ENCODE measurements around the gene TRPM3. TPM values are rescaled to one million over a fixed set of nuclear protein-coding genes. Genes with fewer than 3 reads are reported as not detected.

Gene TRPM3
- total RNA-seq, 1 donor from 2014 or later = 0.35 TPM

DNA sequence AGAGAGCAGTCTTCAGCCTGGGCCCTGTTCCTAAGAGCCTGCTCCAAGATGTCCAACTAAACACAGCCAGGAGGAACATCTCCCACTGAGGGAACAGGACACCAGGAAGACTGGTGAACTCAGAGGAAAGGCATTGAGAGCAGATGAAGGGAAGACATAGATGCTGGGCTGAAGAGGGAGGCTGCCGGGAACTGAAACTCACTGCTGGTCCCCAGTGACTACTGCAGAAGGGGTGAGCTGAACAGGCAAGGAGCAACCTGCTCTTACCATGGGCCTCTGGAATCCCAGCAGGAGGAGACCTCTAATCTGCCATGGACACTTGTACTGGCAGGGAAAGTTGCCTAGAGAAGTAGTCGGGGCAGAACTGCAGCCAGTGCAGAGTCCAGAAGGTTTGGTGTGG lies 95.7 kb downstream of the TRPM3 start:
- TF ChIP-seq, protein P1, sequence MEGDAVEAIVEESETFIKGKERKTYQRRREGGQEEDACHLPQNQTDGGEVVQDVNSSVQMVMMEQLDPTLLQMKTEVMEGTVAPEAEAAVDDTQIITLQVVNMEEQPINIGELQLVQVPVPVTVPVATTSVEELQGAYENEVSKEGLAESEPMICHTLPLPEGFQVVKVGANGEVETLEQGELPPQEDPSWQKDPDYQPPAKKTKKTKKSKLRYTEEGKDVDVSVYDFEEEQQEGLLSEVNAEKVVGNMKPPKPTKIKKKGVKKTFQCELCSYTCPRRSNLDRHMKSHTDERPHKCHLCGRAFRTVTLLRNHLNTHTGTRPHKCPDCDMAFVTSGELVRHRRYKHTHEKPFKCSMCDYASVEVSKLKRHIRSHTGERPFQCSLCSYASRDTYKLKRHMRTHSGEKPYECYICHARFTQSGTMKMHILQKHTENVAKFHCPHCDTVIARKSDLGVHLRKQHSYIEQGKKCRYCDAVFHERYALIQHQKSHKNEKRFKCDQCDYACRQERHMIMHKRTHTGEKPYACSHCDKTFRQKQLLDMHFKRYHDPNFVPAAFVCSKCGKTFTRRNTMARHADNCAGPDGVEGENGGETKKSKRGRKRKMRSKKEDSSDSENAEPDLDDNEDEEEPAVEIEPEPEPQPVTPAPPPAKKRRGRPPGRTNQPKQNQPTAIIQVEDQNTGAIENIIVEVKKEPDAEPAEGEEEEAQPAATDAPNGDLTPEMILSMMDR (IDR thresholded peaks at IDR 0.05) = no peak
- Histone ChIP-seq H3K9me3 (no peaks in the 10 kb centered on the region), H3K36me3 (no peaks in the 10 kb centered on the region), H3K27me3 (no peaks in the 10 kb centered on the region), H3K27ac (no peak overlapping the region), H3K4me1 (no peaks in the 10 kb centered on the region), H3K4me3 (no peak overlapping the region)
- DNase-seq = no peak
- intact Hi-C loops (cut with DNase I) = no loop called here
- no peak for ATAC-seq

DNA sequence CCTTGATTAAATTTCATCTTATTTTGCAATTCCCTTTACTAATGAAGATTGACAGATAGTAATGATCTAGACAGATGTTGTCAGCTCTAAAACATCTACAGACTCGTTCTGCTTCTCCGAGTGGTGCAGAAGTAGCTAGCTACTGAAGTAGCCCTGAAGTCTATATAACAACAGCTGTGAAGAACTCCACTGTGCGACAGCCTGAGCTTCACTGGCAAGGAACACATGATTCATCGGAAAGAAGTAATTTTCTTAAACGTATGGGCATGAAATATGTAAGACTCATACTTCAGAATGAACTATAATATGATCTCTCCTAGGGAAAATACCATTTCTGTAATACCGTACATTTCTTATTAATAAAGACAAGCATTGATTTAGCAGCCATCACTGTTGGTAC lies 96.2 kb downstream of the TRPM3 start:
- Histone ChIP-seq H3K36me3 (no peaks in the 10 kb centered on the region), H3K27ac (no peak overlapping the region), H3K9me3 (no peaks in the 10 kb centered on the region), H3K4me3 (no peak overlapping the region), H3K4me1 (no peaks in the 10 kb centered on the region), H3K27me3 (no peaks in the 10 kb centered on the region)
- no peak for DNase-seq
- TF ChIP-seq, protein P1 (IDR thresholded peaks at IDR 0.05) = no peak
- intact Hi-C loops (cut with DNase I) = no loop called here
- no peak for ATAC-seq

DNA sequence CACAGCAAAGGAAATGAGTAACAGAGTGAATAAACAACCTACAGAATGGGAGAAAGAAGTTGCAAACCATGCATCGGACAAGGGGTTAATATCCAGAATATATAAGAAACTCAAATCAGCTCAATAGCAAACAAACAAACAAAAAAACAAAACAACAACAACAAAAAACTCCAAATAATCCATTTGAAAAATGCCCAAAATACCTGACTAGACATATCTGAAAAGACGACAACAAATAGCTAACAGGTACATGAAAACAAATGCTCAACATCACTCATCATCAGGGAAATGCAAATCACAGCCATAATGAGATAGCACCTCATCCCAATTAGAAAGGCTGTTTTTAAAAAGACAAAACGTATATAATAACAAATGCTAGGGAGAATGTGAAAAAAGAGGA lies 111.2 kb downstream of the TRPM3 start:
- Histone ChIP-seq H3K36me3 (no peaks in the 10 kb centered on the region), H3K9me3 (peaks cover 4% of the 10 kb centered on the region), H3K27me3 (no peaks in the 10 kb centered on the region), H3K4me1 (no peaks in the 10 kb centered on the region), H3K27ac (no peak overlapping the region), H3K4me3 (no peak overlapping the region)
- ATAC-seq = no peak
- TF ChIP-seq, protein P1 (IDR thresholded peaks at IDR 0.05) = no peak
- intact Hi-C loops (cut with DNase I) = no loop called here
- no peak for DNase-seq

DNA sequence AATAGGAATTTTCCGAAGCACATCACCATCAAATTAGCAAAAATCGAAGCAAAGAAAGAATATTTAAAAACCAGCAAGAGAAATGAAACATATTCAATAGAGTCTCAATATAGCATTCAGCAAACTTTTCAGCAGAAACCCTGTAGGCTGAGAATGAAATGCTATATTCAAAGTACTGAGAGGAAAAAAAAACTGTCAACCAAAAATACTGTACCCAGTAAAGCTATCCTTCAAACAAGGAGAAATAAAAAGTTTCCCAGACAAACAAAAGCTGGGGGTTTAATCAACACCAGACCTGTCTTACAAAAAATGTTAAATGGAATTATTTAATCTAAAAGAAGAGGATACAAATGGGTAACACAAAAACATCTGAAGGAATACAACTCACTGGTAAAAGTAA lies 116.0 kb downstream of the TRPM3 start:
- Histone ChIP-seq H3K36me3 (no peaks in the 10 kb centered on the region), H3K27ac (no peak overlapping the region), H3K9me3 (peaks cover 10% of the 10 kb centered on the region), H3K27me3 (no peaks in the 10 kb centered on the region), H3K4me3 (no peak overlapping the region), H3K4me1 (no peaks in the 10 kb centered on the region)
- intact Hi-C loops (cut with DNase I) = no loop called here
- TF ChIP-seq, protein P1 (IDR thresholded peaks at IDR 0.05) = no peak
- ATAC-seq (no peak), DNase-seq (no peak)

DNA sequence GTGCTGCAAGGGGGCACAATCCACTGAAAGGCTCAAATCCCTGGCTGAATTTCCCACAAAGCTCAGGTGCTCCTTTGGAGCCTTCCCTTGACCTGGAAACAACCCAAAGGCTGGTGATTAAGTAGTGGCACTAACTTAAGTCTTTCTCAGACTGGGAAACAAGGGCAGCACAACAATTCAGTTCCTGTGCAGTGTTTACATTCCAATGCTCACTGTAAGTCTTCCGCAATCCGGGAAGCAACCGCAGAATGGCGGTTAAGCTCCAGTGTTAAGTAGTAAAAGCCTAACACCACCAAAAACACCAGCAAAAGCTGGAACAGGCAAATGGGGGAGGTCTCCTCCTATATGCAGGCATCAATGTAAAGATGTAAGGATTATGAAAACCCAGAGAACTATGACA lies 117.2 kb downstream of the TRPM3 start:
- Histone ChIP-seq H3K4me1 (no peaks in the 10 kb centered on the region), H3K27ac (no peak overlapping the region), H3K36me3 (no peaks in the 10 kb centered on the region), H3K9me3 (peaks cover 10% of the 10 kb centered on the region), H3K4me3 (no peak overlapping the region), H3K27me3 (no peaks in the 10 kb centered on the region)
- intact Hi-C loops (cut with DNase I) = no loop called here
- TF ChIP-seq, protein P1 (IDR thresholded peaks at IDR 0.05) = no peak
- ATAC-seq = no peak
- no peak for DNase-seq

DNA sequence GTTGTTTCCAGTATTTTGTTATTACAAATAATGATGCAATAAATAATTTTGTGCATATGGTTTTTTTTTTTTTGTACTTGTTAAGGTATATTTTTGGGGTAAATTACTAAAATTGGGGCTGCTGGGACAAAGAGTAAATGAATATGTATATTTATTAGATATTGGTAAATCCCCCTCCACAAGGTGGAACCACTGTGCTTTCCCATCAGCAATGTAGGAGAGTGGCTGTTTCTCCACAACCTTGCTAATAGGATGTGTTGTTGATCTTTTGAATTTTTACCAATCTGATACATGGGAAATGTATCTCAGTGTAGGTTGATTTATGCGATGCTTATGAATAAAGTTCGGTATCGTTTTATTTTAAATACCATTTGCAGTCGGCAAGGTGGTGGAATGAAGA lies 118.1 kb downstream of the TRPM3 start:
- TF ChIP-seq, protein P1 (IDR thresholded peaks at IDR 0.05) = no peak
- H3K27ac ChIP-seq = no peak overlapping the region
- no peak for DNase-seq
- H3K9me3 ChIP-seq = peaks cover 10% of the 10 kb centered on the region
- H3K27me3 ChIP-seq = no peaks in the 10 kb centered on the region
- H3K4me1 ChIP-seq = no peaks in the 10 kb centered on the region
- intact Hi-C loops (cut with DNase I) = no loop called here
- no peak overlapping the region for H3K4me3 ChIP-seq
- no peak for ATAC-seq
- H3K36me3 ChIP-seq = no peaks in the 10 kb centered on the region

Data from upper lobe of right lung (tissue), 1 donor.